ENCODE results near the gene HLA-DPA1. TPM values are rescaled to one million over a fixed set of nuclear protein-coding genes. Genes with fewer than 3 reads are reported as not detected.

The HLA-DPA1 gene
- total RNA-seq, 1 experiment from 2014 or later: 0.69 TPM

DNA sequence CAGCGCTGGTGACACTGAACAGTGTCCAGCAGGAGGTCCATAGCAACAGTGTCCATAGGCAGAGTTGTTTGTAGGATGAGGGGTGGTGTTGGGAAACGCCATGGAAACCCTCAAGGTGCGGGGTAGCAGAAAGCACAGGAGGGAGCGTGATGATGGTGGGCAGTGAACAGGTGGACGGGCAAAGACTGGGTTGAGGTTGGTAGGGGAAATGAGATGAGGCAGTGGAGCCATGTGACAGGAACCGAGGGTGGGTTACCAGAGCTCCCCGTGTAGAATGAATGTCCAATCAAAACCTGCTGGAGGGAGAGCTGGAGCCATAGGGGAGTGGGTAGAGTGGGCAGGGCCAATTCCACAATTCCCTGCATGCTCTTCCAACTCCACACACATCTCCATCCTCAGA lies 40.3 kb upstream of the HLA-DPA1 start:
- POLR2A ChIA-PET: no interaction called here
- Histone ChIP-seq H3K4me1 (ENCODE audit: control insufficient read depth, insufficient read depth, low read length) (peaks cover 5% of the 10 kb centered on the region; the same call in 1 of the 2 replicates), H3K27me3 (ENCODE audit: control insufficient read depth, insufficient read depth, low read length) (peaks cover 29% of the 10 kb centered on the region), H3K4me3 (ENCODE audit: low read depth in 2 of 2, low read length in 2 of 2) (no peak overlapping the region), H3K9me3 (ENCODE audit: control insufficient read depth, insufficient read depth, low read depth, low read length) (no peaks in the 10 kb centered on the region), H3K27ac (ENCODE audit: low read length) (no peak overlapping the region), H3K36me3 (ENCODE audit: control insufficient read depth, insufficient read depth, low read length) (no peaks in the 10 kb centered on the region)
- TF ChIP-seq, protein P1, sequence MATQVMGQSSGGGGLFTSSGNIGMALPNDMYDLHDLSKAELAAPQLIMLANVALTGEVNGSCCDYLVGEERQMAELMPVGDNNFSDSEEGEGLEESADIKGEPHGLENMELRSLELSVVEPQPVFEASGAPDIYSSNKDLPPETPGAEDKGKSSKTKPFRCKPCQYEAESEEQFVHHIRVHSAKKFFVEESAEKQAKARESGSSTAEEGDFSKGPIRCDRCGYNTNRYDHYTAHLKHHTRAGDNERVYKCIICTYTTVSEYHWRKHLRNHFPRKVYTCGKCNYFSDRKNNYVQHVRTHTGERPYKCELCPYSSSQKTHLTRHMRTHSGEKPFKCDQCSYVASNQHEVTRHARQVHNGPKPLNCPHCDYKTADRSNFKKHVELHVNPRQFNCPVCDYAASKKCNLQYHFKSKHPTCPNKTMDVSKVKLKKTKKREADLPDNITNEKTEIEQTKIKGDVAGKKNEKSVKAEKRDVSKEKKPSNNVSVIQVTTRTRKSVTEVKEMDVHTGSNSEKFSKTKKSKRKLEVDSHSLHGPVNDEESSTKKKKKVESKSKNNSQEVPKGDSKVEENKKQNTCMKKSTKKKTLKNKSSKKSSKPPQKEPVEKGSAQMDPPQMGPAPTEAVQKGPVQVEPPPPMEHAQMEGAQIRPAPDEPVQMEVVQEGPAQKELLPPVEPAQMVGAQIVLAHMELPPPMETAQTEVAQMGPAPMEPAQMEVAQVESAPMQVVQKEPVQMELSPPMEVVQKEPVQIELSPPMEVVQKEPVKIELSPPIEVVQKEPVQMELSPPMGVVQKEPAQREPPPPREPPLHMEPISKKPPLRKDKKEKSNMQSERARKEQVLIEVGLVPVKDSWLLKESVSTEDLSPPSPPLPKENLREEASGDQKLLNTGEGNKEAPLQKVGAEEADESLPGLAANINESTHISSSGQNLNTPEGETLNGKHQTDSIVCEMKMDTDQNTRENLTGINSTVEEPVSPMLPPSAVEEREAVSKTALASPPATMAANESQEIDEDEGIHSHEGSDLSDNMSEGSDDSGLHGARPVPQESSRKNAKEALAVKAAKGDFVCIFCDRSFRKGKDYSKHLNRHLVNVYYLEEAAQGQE (IDR thresholded peaks at IDR 0.05; ENCODE audit: insufficient read depth in 1 of 2, low read depth in 2 of 2, low read length in 1 of 2): no peak
- TF ChIP-seq, protein P2, sequence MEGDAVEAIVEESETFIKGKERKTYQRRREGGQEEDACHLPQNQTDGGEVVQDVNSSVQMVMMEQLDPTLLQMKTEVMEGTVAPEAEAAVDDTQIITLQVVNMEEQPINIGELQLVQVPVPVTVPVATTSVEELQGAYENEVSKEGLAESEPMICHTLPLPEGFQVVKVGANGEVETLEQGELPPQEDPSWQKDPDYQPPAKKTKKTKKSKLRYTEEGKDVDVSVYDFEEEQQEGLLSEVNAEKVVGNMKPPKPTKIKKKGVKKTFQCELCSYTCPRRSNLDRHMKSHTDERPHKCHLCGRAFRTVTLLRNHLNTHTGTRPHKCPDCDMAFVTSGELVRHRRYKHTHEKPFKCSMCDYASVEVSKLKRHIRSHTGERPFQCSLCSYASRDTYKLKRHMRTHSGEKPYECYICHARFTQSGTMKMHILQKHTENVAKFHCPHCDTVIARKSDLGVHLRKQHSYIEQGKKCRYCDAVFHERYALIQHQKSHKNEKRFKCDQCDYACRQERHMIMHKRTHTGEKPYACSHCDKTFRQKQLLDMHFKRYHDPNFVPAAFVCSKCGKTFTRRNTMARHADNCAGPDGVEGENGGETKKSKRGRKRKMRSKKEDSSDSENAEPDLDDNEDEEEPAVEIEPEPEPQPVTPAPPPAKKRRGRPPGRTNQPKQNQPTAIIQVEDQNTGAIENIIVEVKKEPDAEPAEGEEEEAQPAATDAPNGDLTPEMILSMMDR (IDR thresholded peaks at IDR 0.05): no peak
- TF ChIP-seq POLR2AphosphoS5 (IDR thresholded peaks at IDR 0.05; ENCODE audit: low read depth, low read length) (no peak), TCF7L2 (IDR thresholded peaks at IDR 0.05; ENCODE audit: low read depth, low read length) (no peak), SIN3A (IDR thresholded peaks at IDR 0.05; ENCODE audit: borderline replicate concordance, insufficient read depth, low read depth, low read length) (no peak)
- CTCF ChIA-PET: no interaction called here
- intact Hi-C loops (cut with micrococcal nuclease; ENCODE audit: unreplicated experiment): no loop called here
- in situ Hi-C loops (cut with HindIII; ENCODE audit: low pct_unique_long_range_greater_than_20kb, low sequenced_read_pairs): no loop called here
- ATAC-seq: no peak
- DNase-seq (ENCODE audit: low read depth, low spot score): no peak
- no TSS peak for BruUV-seq (replicated peaks)

DNA sequence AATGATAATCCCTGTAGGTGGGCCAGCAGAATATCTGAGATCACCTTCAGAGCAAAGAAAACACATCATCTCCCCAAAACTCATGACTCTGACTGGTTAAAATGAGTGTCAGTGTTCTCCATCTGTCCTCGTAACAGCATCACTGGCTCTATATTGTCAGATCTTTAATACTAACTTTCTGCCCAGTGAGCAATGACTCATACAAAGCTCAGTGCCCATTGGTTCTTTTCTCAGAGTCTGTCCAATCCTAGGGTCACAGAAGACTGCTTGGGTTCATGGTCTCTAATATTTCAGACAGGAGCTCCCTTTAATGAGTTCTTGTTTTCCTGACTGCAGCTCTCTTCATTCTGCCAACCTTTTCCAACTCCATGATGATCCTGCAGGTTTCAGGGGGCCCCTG lies 38.7 kb upstream of the HLA-DPA1 start:
- BruUV-seq (replicated peaks): no TSS peak
- DNase-seq (ENCODE audit: low read depth, low spot score) (no peak), ATAC-seq (peak; percentile 79)
- TF ChIP-seq, protein P2 (IDR thresholded peaks at IDR 0.05): no peak
- TF ChIP-seq SIN3A (IDR thresholded peaks at IDR 0.05; ENCODE audit: borderline replicate concordance, insufficient read depth, low read depth, low read length): no peak
- TF ChIP-seq, protein P1 (IDR thresholded peaks at IDR 0.05; ENCODE audit: insufficient read depth in 1 of 2, low read depth in 2 of 2, low read length in 1 of 2): no peak
- no peak for TF ChIP-seq POLR2AphosphoS5 (IDR thresholded peaks at IDR 0.05; ENCODE audit: low read depth, low read length)
- TF ChIP-seq TCF7L2 (IDR thresholded peaks at IDR 0.05; ENCODE audit: low read depth, low read length): no peak
- Histone ChIP-seq H3K36me3 (ENCODE audit: control insufficient read depth, insufficient read depth, low read length) (no peaks in the 10 kb centered on the region), H3K9me3 (ENCODE audit: control insufficient read depth, insufficient read depth, low read depth, low read length) (no peaks in the 10 kb centered on the region), H3K27ac (ENCODE audit: low read length) (no peak overlapping the region), H3K27me3 (ENCODE audit: control insufficient read depth, insufficient read depth, low read length) (peaks cover 35% of the 10 kb centered on the region), H3K4me3 (ENCODE audit: low read depth in 2 of 2, low read length in 2 of 2) (no peak overlapping the region), H3K4me1 (ENCODE audit: control insufficient read depth, insufficient read depth, low read length) (peaks cover 5% of the 10 kb centered on the region; the same call in 1 of the 2 replicates)
- ChIA-PET CTCF (interaction anchor here (0.6 kb wide), 1 partner anchor 96 kb away, joined by 3 read pairs; no protein-coding TSS in a partner anchor), POLR2A (no interaction called here)
- in situ Hi-C loops (cut with HindIII; ENCODE audit: low pct_unique_long_range_greater_than_20kb, low sequenced_read_pairs): no loop called here
- intact Hi-C loops (cut with micrococcal nuclease; ENCODE audit: unreplicated experiment): no loop called here
